ENCODE data around the gene ISOC2.

Gene ISOC2

DNA sequence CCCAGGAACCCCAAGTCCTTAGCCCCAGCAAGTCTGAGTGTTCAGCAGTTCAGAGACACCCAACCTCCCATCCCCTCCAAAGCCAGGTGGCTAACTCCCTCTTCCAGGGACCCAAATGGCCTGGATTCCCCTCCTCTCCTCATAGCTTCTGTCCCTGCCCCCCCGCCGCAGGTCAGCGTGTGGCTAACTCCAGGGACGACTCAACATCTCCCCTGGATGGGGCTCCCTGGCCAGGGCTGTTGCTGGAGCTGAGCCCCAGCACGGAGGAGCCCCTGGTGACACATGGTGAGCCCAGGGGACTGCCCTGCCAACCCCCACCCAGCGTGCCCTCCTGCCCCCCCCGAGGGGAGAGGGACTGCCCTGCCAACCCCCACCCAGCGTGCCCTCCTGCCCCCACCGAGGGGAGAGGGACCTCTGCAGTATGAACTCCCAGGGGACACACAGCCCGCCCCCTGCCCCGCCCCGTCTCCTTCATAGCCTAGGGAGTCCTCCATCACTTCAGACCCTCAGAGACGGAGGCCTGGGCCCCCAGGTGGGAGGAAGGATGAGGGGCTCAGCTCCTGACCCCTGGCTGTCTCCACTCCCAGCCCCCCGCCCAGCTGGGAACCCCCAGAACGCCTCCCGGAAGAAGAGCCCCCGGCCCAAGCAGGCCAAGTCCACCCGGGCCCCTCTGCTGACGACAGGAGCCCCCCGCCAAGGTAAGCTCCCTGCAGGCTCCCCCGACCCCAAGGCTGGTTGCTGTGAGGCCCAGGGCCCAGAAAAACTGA, 28.5 kb upstream of the ISOC2 start:
- no peak for DNase-seq

DNA sequence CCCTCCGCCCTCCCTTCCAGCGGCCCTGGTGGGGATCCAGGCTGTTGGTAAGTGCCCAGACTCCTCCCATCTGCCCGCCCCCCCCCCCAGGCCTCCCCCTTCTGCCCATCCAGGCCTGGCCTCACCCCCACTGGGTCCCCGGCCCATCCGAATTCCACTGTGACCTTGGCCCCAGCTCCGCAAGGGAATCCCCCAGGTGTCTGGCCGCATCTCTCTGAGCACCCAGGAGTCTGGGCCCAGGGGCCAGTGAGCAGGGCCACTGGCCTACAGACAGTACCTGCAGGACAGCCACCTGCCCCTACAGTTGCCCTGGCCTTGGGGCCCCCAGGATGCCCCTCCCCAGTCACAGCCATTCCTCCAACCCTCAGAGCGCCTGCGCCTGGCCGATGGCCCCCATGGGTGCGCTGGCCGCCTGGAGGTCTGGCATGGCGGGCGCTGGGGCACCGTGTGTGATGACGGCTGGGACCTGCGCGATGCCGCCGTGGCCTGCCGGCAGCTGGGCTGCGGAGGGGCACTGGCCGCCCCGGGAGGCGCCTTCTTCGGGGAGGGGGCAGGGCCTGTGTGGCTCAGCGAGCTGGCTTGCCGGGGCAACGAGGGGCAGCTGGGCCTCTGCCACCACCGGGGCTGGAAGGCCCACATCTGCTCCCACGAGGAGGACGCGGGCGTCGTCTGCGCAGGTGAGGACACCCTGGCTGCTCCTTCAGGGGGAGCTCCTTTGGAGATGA, 27.7 kb upstream of the ISOC2 start:
- no peak for DNase-seq

DNA sequence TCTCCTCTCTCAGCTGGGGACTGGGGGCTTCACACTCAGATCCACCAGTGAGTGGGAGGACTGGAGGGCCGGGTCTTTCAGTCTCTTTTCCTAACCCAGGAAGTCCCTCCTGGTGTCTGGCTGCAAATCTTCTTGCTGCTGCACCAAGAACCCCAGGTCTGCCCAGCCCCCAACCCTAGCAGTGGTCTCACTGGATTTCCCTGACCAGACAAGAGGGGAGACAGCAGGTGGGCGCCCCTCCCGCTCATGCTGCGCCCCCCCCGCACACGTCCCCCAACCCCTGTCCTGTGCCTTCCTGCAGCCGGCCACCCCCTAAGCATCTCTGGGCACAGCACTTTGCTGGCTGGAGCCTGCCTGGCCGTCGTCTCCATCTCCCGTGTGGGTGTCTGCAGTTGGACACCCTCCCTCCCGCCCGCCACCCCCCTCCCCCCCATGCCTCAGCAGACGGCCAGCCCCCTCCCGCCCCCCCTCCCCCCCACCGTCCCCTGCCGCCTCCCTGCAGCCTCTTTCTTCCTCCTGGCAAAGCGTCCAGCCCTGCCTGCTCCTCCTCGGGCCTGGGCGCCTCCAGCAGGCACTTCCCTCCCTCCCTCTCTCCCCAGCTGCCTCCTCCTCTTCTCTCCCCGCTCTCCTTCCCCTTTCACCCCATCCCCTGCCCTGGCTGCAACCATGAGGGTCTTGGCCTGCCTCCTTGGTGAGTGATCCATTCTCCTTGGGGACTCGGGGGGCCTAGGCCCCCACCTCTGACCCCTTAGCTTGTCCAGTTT, 26.7 kb upstream of the ISOC2 start, which contains the start of gene SSC5D:
Gene SSC5D (plus strand): TSS at position 513 of the 764 bp plus-strand sequence. CDS start 154 bp downstream, at position 667.
- DNase-seq = no peak

DNA sequence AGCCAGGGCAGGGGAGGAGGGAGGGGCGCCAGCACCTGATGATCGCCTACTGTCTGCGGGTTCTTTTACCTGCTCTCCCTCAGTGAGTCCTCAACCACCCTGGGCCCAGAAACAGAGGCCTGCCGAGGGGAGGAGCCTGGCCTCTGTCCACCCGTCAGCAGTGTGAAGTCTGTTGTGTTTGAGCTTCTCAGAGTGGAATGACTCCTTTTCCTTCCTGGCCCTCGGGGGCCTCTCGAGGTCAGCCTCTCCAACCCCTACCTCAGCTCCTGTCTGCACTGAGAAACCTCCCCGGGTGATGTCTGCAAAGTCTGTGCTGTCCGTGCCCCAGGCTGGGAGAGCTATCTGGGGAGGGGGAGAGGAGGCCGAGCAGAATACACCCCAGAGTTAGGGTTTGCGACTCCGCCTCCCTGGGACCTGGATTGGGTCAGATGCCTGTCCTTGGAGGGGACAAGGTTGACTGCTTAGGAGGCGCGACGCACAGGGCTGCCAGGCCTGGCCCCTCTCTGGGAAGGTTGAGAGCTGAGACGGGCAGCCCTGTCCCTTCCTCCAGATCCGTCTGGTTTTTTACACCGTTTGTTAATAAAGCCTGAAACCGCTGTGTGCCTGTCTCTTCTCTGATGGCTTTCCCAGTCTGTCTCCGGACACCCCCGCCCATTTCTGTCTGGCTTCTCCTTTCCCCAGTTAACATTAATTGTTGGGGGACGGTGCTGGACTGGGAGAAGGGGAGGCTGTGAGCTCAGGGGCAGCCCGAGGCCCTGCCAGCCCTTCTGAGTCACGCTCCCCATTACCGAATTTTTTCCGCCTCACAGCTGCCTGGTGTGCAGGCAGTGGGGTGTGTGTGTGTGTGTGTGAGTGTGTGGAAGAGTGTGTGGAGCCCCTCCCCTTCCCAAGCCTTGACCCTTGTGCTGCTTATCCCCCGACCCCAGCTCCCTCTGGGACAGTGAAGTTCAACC, 25.8 kb upstream of the ISOC2 start:
- no peak for DNase-seq

DNA sequence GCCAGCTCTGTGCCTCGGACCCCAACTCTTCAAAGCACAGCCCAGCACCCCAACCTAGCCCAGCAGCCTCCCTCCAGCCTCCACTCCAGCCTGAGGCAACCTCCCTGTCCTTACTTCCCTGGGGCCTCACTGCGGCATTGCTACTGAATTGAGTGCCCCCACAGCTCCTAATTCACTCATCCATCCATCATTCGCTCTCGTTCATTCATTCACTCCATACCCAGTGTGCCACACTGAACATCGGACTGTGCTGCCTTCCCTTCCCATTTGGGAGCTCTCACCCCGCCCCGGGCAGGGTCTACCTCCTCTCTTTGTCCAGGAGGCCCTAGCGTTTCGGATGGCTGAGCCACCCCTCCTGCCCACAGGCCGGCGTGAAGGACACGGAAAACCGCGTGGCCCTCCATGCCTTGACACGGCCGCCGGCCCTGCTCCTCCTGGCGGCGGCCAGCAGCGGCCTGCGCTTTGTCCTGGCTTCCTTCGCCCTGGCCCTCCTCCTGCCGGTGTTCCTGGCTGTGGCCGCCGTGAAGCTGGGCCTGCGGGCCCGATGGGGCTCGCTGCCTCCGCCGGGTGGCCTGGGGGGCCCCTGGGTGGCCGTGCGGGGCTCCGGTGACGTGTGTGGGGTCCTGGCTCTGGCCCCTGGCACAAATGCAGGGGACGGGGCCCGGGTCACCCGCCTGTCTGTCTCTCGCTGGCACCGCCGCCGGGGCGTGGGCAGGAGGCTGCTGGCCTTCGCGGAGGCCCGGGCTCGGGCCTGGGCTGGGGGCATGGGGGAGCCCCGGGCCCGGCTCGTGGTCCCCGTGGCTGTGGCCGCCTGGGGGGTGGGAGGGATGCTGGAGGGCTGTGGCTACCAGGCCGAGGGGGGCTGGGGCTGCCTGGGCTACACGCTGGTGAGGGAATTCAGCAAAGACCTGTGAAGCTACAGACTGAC, 24.9 kb upstream of the ISOC2 start:
- no peak for DNase-seq

DNA sequence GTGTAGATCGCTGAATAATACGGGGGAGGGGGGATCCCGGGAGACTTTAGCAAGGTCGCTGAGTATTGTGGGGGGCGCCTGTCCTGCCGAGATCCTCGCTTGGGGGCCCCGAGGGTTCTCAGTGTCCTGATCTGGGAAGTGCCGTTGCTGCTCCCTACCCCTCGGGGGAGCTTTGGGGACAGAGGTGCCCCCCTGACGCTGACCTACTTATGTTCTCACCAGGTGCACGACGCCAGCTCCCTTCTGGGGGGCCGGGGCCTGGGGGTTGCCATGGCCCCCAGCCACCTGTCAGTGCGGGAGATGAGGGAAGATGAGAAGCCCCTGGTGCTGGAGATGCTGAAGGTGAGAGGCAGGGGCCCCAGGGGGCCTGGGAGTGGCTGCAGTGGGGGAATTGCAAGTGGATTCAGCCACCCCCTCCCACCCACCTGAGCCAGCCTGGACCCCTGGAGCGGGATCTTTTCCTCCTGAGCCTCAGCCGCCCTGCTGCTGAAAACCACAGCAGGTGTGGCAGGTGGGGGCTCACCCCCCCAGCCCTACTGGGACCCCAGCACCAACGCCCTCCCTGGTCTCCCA, 24.1 kb upstream of the ISOC2 start:
- no peak for DNase-seq

DNA sequence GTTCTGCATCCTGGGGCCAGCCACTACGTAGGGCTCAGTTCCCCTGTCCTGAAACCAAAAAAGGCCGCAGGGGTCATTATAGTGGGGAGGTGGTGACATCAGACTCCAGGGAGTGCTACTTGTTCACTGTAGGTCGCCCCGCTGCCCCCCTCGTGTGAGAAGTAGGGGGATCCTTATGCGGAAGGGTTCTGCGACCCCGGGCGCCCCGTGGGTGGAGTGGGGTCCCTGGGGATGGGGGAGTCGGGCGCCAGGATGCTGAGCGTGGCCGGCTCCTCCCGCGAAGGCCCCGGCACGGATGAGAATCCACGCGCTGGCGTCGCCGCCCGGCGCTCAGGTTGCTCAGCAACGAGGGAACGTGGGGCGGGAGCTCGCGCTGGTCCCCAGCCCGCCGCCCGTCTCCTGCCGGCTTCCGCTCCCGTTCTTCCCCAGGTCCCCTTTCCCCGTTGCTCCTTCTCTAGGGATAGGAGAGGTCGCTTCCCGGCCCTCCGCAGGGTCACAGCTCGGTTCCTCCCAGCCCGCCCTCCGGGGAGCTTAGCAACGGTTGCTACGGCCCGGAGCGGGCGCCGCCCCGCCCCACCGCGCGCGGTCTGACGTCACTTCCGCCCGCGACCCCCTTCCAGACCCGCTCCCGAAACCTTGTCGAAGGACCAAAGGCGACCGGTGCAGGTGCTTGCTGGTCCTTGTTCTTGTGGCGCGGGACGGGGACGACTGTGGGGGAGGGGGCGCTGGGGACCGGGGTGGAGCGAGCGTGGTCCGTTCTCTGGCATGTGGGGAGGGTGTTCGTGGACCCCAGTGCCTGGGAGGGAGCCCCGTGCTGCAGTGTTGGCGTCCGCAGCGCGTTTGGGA, 23.4 kb upstream of the ISOC2 start, which contains the start of gene NAT14:
Gene NAT14 (plus strand): TSS at position 596 of the 846 bp plus-strand sequence. CDS start 521 bp downstream, outside the sequence.
- DNase-seq = peak in 1 of 2 donors; percentile 17

DNA sequence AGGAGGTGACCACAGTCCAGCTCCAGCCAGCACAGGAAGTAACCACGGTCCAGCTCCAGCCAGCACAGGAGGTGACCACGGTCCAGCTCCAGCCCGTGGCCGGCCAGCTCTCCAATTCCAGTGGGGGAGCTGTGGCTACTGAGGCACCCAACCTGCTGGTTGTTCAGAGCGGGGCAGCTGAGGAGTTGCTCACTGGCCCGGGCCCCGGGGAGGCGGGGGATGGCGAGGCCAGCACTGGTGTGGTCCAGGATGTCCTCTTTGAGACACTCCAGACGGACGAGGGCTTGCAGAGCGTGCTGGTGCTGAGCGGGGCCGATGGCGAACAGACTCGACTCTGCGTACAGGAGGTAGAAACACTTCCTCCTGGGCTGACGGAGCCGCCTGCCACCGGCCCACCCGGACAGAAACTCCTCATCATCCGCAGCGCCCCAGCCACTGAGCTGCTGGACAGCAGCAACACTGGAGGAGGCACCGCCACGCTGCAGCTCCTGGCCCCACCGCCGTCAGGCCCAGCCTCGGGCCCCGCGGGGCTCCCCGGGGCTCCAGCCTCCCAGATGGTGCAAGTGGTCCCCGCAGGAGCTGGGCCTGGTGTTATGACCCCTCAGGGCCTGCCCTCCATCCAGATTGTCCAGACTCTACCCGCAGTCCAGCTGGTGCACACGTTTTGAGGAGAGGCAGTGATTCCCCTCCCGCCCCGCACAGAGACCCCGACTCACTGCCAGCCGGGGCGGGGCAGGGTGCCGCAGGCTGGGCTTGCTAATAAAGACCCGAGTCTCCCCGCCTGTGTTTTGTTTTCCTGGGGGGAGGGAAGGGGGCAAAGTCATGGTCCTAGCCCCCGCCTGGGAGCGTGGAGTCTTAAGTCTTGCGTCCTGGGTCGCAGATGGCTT, 22.5 kb upstream of the ISOC2 start:
- DNase-seq = no peak

DNA sequence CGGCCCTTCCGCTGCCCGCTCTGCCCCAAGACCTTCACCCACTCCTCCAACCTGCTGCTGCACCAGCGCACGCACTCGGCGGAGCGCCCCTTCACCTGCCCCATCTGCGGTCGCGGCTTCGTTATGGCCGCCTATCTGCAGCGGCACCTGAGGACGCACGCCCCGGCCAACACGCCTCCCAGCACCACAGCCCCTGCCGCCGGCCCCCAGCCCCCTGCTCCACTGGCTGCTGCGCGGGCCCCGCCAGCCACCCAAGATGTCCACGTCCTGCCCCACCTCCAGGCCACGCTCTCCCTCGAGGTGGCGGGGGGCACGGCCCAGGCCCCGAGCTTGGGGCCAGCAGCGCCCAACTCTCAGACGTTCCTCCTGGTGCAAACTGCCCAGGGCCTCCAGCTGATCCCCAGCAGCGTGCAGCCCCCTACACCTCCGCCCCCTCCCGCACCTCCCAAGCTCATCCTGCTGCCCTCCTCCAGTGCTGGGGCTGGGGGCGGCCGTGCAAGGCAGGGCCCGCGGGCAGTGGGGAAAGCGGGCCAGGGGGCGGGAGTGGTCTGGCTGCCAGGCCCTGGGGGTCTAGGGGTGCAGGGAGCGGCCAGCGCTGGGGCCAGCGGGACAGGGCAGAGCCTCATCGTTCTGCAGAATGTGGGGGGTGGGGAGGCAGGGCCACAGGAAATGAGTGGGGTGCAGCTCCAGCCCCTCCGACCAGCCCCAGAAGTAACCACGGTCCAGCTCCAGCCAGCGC, 21.7 kb upstream of the ISOC2 start:
- no peak for DNase-seq

DNA sequence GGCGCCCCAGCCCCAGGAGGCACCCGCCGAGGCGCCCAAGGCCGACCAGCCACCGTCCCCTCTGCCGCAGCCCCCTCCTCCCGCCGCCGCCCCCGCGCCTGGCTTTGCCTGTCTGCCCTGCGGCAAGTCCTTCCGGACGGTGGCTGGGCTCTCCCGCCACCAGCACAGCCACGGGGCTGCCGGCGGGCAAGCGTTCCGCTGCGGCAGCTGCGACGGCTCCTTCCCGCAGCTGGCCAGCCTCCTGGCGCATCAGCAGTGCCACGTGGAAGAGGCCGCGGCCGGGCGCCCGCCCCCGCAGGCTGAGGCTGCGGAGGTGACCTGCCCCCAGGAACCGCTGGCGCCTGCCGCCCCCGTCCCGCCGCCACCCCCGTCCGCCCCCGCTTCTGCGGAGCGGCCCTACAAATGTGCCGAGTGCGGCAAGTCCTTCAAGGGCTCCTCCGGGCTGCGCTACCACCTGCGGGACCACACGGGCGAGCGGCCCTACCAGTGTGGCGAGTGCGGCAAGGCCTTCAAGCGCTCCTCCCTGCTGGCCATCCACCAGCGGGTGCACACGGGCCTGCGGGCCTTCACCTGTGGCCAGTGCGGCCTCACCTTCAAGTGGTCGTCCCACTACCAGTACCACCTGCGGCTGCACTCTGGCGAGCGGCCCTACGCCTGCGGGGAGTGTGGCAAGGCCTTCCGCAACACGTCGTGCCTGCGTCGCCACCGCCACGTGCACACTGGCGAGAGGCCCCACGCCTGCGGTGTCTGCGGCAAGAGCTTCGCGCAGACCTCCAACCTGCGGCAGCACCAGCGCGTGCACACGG, 20.9 kb upstream of the ISOC2 start:
- DNase-seq = no peak

DNA sequence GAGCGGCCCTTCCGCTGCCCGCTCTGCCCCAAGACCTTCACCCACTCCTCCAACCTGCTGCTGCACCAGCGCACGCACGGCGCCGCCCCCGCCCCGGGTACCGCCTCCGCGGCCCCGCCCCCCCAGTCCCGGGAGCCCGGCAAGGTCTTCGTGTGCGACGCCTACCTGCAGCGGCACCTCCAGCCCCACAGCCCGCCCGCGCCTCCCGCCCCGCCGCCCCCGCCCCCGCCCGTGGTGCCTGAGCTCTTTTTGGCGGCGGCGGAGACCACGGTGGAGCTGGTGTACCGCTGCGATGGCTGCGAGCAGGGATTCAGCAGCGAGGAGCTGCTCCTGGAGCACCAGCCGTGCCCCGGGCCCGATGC, 20.3 kb upstream of the ISOC2 start:
- no peak for DNase-seq

DNA sequence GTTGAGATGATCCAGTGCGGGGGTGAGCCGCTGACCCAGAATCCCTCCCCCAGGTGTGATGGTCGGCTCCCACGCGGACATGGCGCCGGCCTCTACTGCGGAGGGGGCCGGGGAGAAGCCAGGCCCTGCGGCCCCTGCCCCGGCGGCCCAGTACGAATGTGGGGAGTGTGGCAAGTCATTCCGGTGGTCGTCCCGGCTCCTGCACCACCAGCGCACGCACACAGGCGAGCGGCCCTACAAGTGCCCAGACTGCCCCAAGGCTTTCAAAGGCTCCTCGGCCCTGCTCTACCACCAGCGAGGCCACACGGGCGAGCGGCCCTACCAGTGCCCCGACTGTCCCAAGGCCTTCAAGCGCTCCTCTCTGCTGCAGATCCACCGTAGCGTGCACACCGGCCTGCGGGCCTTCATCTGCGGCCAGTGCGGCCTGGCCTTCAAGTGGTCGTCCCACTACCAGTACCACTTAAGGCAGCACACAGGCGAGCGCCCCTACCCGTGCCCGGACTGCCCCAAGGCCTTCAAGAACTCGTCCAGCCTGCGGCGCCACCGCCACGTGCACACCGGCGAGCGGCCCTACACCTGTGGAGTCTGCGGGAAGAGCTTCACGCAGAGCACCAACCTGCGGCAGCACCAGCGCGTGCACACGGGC, 19.8 kb upstream of the ISOC2 start:
- no peak for DNase-seq

DNA sequence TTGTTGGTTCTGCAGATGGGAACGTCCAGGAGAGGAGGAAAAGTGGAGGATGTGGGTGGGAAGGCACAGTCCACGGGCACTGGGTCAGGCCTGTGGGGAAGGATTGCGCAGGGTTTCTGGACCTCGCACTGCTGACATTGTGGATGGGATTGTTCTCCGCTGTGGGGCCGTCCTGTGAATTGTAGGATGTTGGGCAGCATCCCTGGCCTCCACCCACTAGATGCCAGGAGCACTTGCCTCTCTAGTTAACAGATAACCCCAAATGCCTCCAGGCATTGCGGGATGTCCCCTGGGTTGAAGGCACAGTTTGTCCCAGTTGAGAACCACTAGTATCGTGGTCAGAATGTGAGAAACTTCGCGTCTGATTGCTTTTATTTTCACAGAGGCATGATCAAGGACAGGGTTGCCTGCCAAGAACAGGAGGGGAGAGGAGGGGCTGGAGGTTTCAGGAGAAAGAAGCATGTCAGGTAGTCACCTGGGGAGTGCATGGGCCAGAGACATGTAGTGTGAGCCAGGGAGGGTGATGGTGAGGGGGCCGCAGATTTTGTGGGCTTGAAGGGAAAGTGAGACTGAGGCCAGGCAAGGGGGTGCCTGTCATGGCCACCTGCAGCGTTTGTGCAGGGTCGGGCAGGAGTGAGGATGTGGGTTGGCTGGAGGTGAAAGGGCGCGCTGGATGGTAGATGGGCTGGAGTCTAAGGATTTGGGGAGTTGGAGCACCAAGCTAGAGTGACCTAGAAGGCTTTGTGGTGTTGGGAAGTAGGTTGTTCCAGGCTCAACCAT, 18.2 kb upstream of the ISOC2 start:
- no peak for DNase-seq

DNA sequence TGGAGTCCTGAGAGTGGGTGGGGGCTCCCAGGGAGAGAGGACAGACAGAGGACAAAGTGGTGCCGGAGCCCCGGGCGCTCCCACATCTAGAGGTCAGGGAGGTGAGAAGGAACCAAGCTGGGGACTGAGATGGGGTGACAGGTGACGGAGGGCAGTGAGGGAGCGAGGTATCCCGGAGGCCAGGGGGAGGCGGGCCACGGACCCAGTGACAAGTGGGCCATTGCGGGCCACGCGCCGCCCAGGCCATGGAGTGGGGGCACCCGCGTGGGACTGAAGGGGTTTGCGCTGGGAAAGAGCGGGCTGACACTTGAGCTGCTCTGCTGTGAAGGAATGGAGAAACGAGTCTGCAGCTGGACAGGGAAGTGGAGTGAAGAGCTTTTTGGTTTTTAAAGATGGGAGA, 17.6 kb upstream of the ISOC2 start:
- DNase-seq = no peak

DNA sequence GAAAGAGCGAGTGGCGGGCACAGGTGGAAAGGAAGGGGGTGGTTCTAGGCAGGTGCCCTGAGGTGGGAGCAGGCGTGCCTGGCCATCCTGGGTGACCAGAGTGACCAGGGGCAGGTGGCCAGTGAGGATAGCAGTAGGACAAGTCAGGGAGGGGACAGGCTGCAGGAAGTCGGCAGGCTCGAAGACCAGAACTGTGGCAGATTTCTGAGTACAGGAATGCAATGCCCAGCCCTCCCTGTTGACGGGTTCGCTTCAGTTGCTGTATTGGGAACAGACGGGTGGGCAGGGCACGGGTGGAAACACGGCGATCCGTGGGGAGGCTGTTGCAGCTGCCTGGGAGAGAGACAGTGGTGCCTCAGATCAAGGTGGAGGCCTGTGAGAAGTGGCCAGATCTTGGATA, 16.9 kb upstream of the ISOC2 start:
- no peak for DNase-seq

DNA sequence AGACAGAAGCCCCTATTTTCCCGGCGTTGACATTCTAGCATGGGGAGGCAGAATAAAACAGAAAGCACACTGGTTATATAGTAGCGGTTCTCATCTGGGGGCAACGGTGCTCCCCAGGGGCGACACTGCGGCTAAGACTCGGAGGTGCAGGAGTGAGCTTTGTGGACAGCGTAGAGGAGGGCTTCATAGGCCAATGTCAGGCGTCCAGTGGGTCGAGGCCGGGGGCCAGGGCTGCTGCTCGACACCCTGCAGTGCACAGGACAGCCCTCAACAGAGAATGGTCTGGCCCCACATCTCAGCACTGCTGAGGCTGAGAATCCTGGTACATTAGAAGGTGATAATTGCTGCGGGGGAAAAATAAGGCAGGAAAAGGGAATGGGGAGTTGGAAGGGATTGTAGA, 16.5 kb upstream of the ISOC2 start:
- no peak for DNase-seq
